HG02763 (cell line): ENCODE results near the gene BPIFB3.

ENCODE experiments used
- ATAC-seq: cut with Tn5 transposase; IDR thresholded peaks from one replicate; pipeline ENCODE4 v1.9.1; 2021; ENCODE audit warnings: mild to moderate bottlenecking, moderate library complexity; ENCODE audit not compliant: unreplicated experiment

BPIFB3 gene

GRCh38 chr20:33061658-33062028, 7.9 kb downstream of the BPIFB3 start:
- ATAC-seq = no peak

GRCh38 chr20:33062105-33062824, 8.6 kb downstream of the BPIFB3 start:
- no peak for ATAC-seq

- no peak for ATAC-seq
Measured at GRCh38 chr20:33062825-33063149, 9.1 kb downstream of the BPIFB3 start.

GRCh38 chr20:33063271-33063670, 9.6 kb downstream of the BPIFB3 start:
- no peak for ATAC-seq

- ATAC-seq = no peak
Measured at GRCh38 chr20:33064572-33065287, 11.0 kb downstream of the BPIFB3 start.

- ATAC-seq = no peak
Measured at GRCh38 chr20:33065785-33066184, 12.1 kb downstream of the BPIFB3 start.

- no peak for ATAC-seq
Measured at GRCh38 chr20:33067806-33068205, 14.1 kb downstream of the BPIFB3 start.

GRCh38 chr20:33068251-33068939, 14.7 kb downstream of the BPIFB3 start:
- no peak for ATAC-seq

- no peak for ATAC-seq
Measured at GRCh38 chr20:33069673-33070072, 16.0 kb downstream of the BPIFB3 start.

GRCh38 chr20:33070111-33071053, 16.7 kb downstream of the BPIFB3 start:
- ATAC-seq = no peak

GRCh38 chr20:33071198-33071597, 17.5 kb downstream of the BPIFB3 start:
- ATAC-seq = no peak

- no peak for ATAC-seq
Measured at GRCh38 chr20:33072362-33072761, 18.7 kb downstream of the BPIFB3 start.

GRCh38 chr20:33072813-33073212, 19.1 kb downstream of the BPIFB3 start:
- ATAC-seq = no peak

- no peak for ATAC-seq
Measured at GRCh38 chr20:33074675-33075074, 21.0 kb downstream of the BPIFB3 start.

- no peak for ATAC-seq
Measured at GRCh38 chr20:33075281-33075680, 21.6 kb downstream of the BPIFB3 start.

- no peak for ATAC-seq
Measured at GRCh38 chr20:33076662-33077372, 23.1 kb downstream of the BPIFB3 start.

GRCh38 chr20:33079259-33079658, 25.6 kb downstream of the BPIFB3 start, which contains the start of gene BPIFB4:
Gene BPIFB4 (plus strand): TSS chr20:33079643. CDS start chr20:33081527, 1,884 bp downstream.
- ATAC-seq = no peak

GRCh38 chr20:33081411-33082154, 27.9 kb downstream of the BPIFB3 start:
- ATAC-seq = no peak

- no peak for ATAC-seq
Measured at GRCh38 chr20:33082546-33082945, 28.8 kb downstream of the BPIFB3 start.
